GM13976 (cell line): ENCODE data around the gene SIGLEC7.

ENCODE experiments used
- DNase-seq: peaks from one replicate; pipeline ENCODE4 v3.0.0; 2012; ENCODE audit warnings: low spot score
- in situ Hi-C: fragments of 300-500 bp; cut with MboI; formaldehyde crosslinking; loops from one replicate; pipeline ENCODE4 v1.12.0; 2022; ENCODE audit warnings: low sequenced_read_pairs, mixed read lengths, inconsistent platforms; ENCODE audit not compliant: unreplicated experiment
- TF ChIP-seq, protein P1 (sequence below): IDR thresholded peaks from 2 replicates; pipeline ENCODE4 v1.5.1; 2012; ENCODE audit warnings: borderline replicate concordance, mild to moderate bottlenecking; ENCODE audit not compliant: insufficient read depth; ENCODE audit errors: extremely low read depth, missing control alignments, control extremely low read depth

SIGLEC7 gene

GRCh38 chr19:51127032-51127431 lies 15.1 kb upstream of the SIGLEC7 start:
- in situ Hi-C loops: no loop called here
- TF ChIP-seq, protein P1, sequence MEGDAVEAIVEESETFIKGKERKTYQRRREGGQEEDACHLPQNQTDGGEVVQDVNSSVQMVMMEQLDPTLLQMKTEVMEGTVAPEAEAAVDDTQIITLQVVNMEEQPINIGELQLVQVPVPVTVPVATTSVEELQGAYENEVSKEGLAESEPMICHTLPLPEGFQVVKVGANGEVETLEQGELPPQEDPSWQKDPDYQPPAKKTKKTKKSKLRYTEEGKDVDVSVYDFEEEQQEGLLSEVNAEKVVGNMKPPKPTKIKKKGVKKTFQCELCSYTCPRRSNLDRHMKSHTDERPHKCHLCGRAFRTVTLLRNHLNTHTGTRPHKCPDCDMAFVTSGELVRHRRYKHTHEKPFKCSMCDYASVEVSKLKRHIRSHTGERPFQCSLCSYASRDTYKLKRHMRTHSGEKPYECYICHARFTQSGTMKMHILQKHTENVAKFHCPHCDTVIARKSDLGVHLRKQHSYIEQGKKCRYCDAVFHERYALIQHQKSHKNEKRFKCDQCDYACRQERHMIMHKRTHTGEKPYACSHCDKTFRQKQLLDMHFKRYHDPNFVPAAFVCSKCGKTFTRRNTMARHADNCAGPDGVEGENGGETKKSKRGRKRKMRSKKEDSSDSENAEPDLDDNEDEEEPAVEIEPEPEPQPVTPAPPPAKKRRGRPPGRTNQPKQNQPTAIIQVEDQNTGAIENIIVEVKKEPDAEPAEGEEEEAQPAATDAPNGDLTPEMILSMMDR: no peak
- no peak for DNase-seq

DNA sequence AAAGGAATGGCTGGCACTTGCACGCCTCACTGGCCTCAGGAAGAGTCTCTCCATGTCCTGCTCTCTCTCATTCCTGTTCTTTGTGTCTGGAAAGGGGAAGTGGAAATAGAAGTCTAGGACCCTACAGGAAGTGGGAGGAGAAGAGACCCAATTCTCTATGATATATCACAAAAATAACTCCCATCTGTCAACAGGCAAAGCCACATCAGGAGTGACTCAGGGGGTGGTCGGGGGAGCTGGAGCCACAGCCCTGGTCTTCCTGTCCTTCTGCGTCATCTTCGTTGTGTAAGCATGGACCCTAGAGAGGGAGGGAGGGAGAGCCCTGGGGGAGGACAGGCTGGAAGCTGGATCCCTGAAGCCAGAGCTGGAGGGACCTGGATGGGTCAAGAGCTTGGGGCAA lies 14.3 kb upstream of the SIGLEC7 start:
- TF ChIP-seq, protein P1: no peak
- DNase-seq: no peak
- in situ Hi-C loops: no loop called here

DNA sequence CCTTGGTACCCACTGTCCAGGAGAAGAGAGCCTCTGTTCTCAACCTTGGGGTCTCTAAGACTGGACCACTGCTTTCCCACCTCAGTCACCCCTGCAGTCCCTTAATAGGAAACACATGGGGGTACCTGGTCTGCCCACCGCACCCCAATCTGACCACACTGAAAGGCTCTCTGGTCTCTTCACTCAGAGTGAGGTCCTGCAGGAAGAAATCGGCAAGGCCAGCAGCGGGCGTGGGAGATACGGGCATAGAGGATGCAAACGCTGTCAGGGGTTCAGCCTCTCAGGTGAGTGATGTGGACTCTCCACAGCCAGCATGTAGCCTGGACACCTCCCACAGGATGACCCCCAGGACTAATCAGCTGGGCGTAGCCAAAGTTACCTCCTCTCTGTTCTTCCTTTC lies 13.9 kb upstream of the SIGLEC7 start:
- no peak for DNase-seq
- TF ChIP-seq, protein P1: no peak
- in situ Hi-C loops: no loop called here

DNA sequence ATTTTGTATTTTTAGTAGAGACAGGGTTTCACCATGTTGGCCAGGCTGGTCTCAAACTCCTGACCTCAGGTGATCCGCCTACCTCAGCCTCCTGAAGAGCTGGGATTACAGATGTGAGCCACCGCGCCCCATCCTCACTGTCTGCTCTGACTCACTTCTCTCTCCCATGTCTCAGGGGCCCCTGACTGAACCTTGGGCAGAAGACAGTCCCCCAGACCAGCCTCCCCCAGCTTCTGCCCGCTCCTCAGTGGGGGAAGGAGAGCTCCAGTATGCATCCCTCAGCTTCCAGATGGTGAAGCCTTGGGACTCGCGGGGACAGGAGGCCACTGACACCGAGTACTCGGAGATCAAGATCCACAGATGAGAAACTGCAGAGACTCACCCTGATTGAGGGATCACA lies 12.4 kb upstream of the SIGLEC7 start:
- TF ChIP-seq, protein P1: no peak
- in situ Hi-C loops: no loop called here
- DNase-seq: no peak

GRCh38 chr19:51131780-51132680 lies 10.1 kb upstream of the SIGLEC7 start:
- TF ChIP-seq, protein P1: no peak
- in situ Hi-C loops: no loop called here
- DNase-seq: peak; percentile 57

- TF ChIP-seq, protein P1: no peak
- DNase-seq: no peak
- in situ Hi-C loops: no loop called here
These were observed 7.1 kb upstream of the SIGLEC7 start for GRCh38 chr19:51135004-51135403.
